MM.1S (cell line): ENCODE measurements around the gene CASP10.

Experiments used
- DNase-seq: peaks from one replicate; pipeline ENCODE4 v3.0.0-alpha.2; 2015
- H2AFZ ChIP-seq: fragments of 300-600 bp; sonication (generic); 2 replicates; pipeline ENCODE4 v1.6.0; 2016; ENCODE audit warnings: antibody characterized with exemption, low read length
- H3F3A ChIP-seq: fragments of 300-600 bp; sonication (generic); 2 replicates; pipeline ENCODE4 v1.6.1; 2016; ENCODE audit warnings: mild to moderate bottlenecking, antibody characterized with exemption, low read length, moderate library complexity, mixed read lengths; ENCODE audit not compliant: insufficient read depth
- H3K27ac ChIP-seq: fragments of 300-600 bp; sonication (generic); 2 replicates; pipeline ENCODE4 v1.5.1; 2016; ENCODE audit warnings: mild to moderate bottlenecking, low read length
- H3K27me3 ChIP-seq: fragments of 300-600 bp; sonication (generic); replicated peaks from 2 replicates; pipeline ENCODE4 v1.6.0; 2016; ENCODE audit warnings: low read length; ENCODE audit not compliant: insufficient read depth
- H3K36me3 ChIP-seq: fragments of 300-600 bp; sonication (generic); replicated peaks from 2 replicates; pipeline ENCODE4 v1.6.1; 2016; ENCODE audit warnings: mild to moderate bottlenecking, low read length, mixed read lengths; ENCODE audit not compliant: insufficient read depth
- H3K4me1 ChIP-seq: fragments of 300-600 bp; sonication (generic); 2 replicates; pipeline ENCODE4 v1.6.1; 2016; ENCODE audit warnings: low read length, mixed read lengths
- H3K4me2 ChIP-seq: fragments of 300-600 bp; sonication (generic); 2 replicates; pipeline ENCODE4 v1.6.0; 2016; ENCODE audit warnings: low read depth, low read length
- H3K4me3 ChIP-seq: fragments of 300-600 bp; sonication (generic); 2 replicates; pipeline ENCODE4 v1.5.1; 2016; ENCODE audit warnings: low read length, mixed read lengths
- H3K79me2 ChIP-seq: fragments of 300-600 bp; sonication (generic); 2 replicates; pipeline ENCODE4 v1.6.1; 2016; ENCODE audit warnings: mixed run types, low read length, mixed read lengths
- H3K9ac ChIP-seq: fragments of 300-600 bp; sonication (generic); 2 replicates; pipeline ENCODE4 v1.6.1; 2016; ENCODE audit warnings: low read length, mixed read lengths
- H3K9me2 ChIP-seq: fragments of 300-600 bp; sonication (generic); replicated peaks from 2 replicates; pipeline ENCODE4 v1.6.1; 2016; ENCODE audit warnings: mild to moderate bottlenecking, low read length, mixed read lengths; ENCODE audit not compliant: insufficient read depth
- H3K9me3 ChIP-seq: fragments of 300-600 bp; sonication (generic); replicated peaks from 2 replicates; pipeline ENCODE4 v1.6.1; 2016; ENCODE audit warnings: mild to moderate bottlenecking, low read length, mixed read lengths; ENCODE audit not compliant: insufficient read depth
- H4K20me1 ChIP-seq: fragments of 300-600 bp; sonication (generic); 2 replicates; pipeline ENCODE4 v1.6.1; 2016; ENCODE audit warnings: mild to moderate bottlenecking, low read length, moderate library complexity, mixed read lengths; ENCODE audit not compliant: insufficient read depth
- CTCF ChIP-seq: fragments of 300-600 bp; sonication (generic); IDR thresholded peaks from 2 replicates; pipeline ENCODE4 v1.5.1; 2016; ENCODE audit warnings: antibody characterized with exemption, low read length, mixed read lengths
- EZH2 ChIP-seq: fragments of 300-600 bp; sonication (generic); optimal IDR thresholded peaks from 2 replicates; pipeline ENCODE3; 2017; ENCODE audit warnings: low read depth, mild to moderate bottlenecking, antibody characterized with exemption, low read length, mixed read lengths
- EZH2phosphoT487 ChIP-seq: fragments of 300-600 bp; sonication (generic); IDR thresholded peaks from 2 replicates; pipeline ENCODE4 v1.6.1; 2018; ENCODE audit warnings: antibody characterized with exemption, low read length

The CASP10 gene

DNA sequence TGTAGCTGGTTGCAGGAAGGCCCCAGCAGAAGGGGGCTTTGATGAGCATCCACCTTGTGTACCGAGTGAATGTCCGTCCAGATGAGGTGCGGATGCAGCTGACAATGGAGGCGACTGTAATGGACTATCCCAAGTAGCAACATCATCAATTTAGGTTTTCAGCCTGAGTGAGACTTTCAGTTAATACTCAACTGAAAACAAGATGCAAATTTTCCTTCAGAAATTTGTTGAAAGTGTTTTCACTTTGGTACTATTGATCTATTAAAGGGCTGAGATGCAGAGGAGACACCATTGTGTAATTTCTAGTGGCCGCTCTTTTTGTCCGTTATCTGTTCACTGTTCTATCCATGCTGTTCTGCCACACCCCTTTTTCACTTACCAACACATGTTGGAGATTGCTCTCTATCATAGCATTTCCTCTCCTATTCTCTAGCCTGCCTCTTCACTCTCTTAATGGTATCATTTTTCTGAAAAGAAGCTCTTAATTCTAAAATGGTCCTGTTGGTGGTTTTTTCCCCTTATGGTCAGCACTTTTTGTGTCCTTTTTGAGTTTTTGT is 65.4 kb downstream of the CASP10 start:
- no peaks in the 10 kb centered on the region for H3K9me3 ChIP-seq
- H2AFZ ChIP-seq = no peak overlapping the region
- H3K27me3 ChIP-seq = no peaks in the 10 kb centered on the region
- H3K4me3 ChIP-seq = no peak overlapping the region
- H3K36me3 ChIP-seq = no peaks in the 10 kb centered on the region
- 0 out of 2 replicates have a peak overlapping the region, but pooled peaks have one; percentile 8 for H3K4me2 ChIP-seq
- peaks cover 40% of the 10 kb centered on the region for H3F3A ChIP-seq
- H4K20me1 ChIP-seq = no peaks in the 10 kb centered on the region
- H3K9ac ChIP-seq = no peak overlapping the region
- no peaks in the 10 kb centered on the region for H3K9me2 ChIP-seq
- DNase-seq = no peak
- peaks cover 36% of the 10 kb centered on the region for H3K4me1 ChIP-seq
- H3K27ac ChIP-seq = peak overlapping the region; percentile 13; the same call in 1 of the 2 replicates
- peaks cover 83% of the 10 kb centered on the region for H3K79me2 ChIP-seq
- TF ChIP-seq EZH2 = no peak
- no peak for TF ChIP-seq CTCF
- no peak for TF ChIP-seq EZH2phosphoT487

GRCh38 chr2:201249889-201250288 is 66.9 kb downstream of the CASP10 start:
- no peak overlapping the region for H3K4me3 ChIP-seq
- H3K79me2 ChIP-seq = peaks cover 82% of the 10 kb centered on the region
- no peak overlapping the region for H3K9ac ChIP-seq
- peaks cover 46% of the 10 kb centered on the region for H3F3A ChIP-seq
- no peaks in the 10 kb centered on the region for H3K27me3 ChIP-seq
- TF ChIP-seq CTCF (no peak), EZH2 (no peak), EZH2phosphoT487 (no peak)
- H3K9me2 ChIP-seq = no peaks in the 10 kb centered on the region
- H3K27ac ChIP-seq = no peak overlapping the region
- no peaks in the 10 kb centered on the region for H4K20me1 ChIP-seq
- no peaks in the 10 kb centered on the region for H3K9me3 ChIP-seq
- H3K4me1 ChIP-seq = peaks cover 48% of the 10 kb centered on the region
- no peak overlapping the region for H2AFZ ChIP-seq
- H3K36me3 ChIP-seq = no peaks in the 10 kb centered on the region
- DNase-seq = no peak
- no peak overlapping the region for H3K4me2 ChIP-seq

- TF ChIP-seq EZH2 (no peak), EZH2phosphoT487 (no peak), CTCF (no peak)
- Histone ChIP-seq H3K27me3 (no peaks in the 10 kb centered on the region), H3K36me3 (no peaks in the 10 kb centered on the region), H2AFZ (no peak overlapping the region), H4K20me1 (no peaks in the 10 kb centered on the region), H3K4me2 (no peak overlapping the region), H3F3A (peaks cover 50% of the 10 kb centered on the region), H3K4me1 (peaks cover 51% of the 10 kb centered on the region), H3K79me2 (peaks cover 81% of the 10 kb centered on the region), H3K9me2 (no peaks in the 10 kb centered on the region), H3K9ac (no peak overlapping the region), H3K4me3 (no peak overlapping the region), H3K9me3 (no peaks in the 10 kb centered on the region), H3K27ac (no peak overlapping the region; the same call in 1 of the 2 replicates)
- no peak for DNase-seq
Observed at GRCh38 chr2:201250741-201251140, 67.8 kb downstream of the CASP10 start.
